HCT116 (cell line): ENCODE results near the gene TNKS1BP1. TPM values are rescaled to one million over a fixed set of nuclear protein-coding genes. Genes with fewer than 3 reads are reported as not detected.

Experiments
- ATAC-seq: fragments of 200-7000 bp; cut with Tn5 transposase; 2 replicates; pipeline ENCODE4 v1.9.1; 2020; ENCODE audit warnings: mild to moderate bottlenecking, moderate library complexity
- BruUV-seq: library from RNA; stranded (reverse); fragments of 400-500 nt; replicated peaks from 2 replicates; lab custom pipeline; 2021; lab: Mats Ljungman, UMichigan
- CTCF ChIA-PET: fragments of 300-600 bp; sonication (Branson Sonifier 250); formaldehyde crosslinking; loops from one replicate; lab custom pipeline; 2021; ENCODE audit warnings: antibody characterized with exemption; lab: Charles Lee
- POLR2A ChIA-PET: fragments of 300-600, 350-600 bp; sonication (Branson Sonifier 250); formaldehyde crosslinking; loops from one replicate; lab custom pipeline; 2021; ENCODE audit warnings: antibody characterized with exemption; lab: Charles Lee
- RAD21 ChIA-PET, 2 experiments: fragments of 300-600 bp; sonication (Branson Sonifier 250); formaldehyde crosslinking; loops; one replicate each; lab custom pipeline; 2023; ENCODE audit warnings: low total read pairs in 2 of 2; ENCODE audit not compliant: uncharacterized antibody in 2 of 2, unreplicated experiment in 2 of 2, low non-redundant PET in 1 of 2; lab: Charles Lee
- DNase-seq: peaks from one replicate; pipeline ENCODE4 v3.0.0-alpha.2; 2010; ENCODE audit warnings: low read depth, low spot score
- H2AFZ ChIP-seq: fragments of 200-600 bp; shearing (Covaris generic), sonication (generic); 2 replicates; pipeline ENCODE4 v1.6.1; 2017; ENCODE audit warnings: low read depth, mixed run types, mixed read lengths, antibody characterized with exemption, low read length; ENCODE audit not compliant: poor library complexity, severe bottlenecking
- H3K27ac ChIP-seq: 2 replicates; pipeline ENCODE4 v1.5.1; 2012; ENCODE audit warnings: low read depth, low read length
- H3K27me3 ChIP-seq: fragments of 200-600 bp; sonication (generic); 2 replicates; pipeline ENCODE4 v1.6.1; 2016; ENCODE audit warnings: mixed run types, low read length, mixed read lengths; ENCODE audit not compliant: insufficient read depth
- H3K36me3 ChIP-seq, 2 experiments: fragments of 200-500 bp in 1 of 2; fragments of 200-600 bp in 1 of 2; sonication (Bioruptor generic) in 1 of 2; sonication (generic) in 1 of 2; 2 replicates each; pipeline versions ENCODE4 v1.5.1 to v1.6.1; 2014 to 2016; ENCODE audit warnings: low read length in 2 of 2, inconsistent platforms in 1 of 2, mixed read lengths in 1 of 2, mixed run types in 1 of 2; ENCODE audit not compliant: insufficient read depth in 2 of 2, control insufficient read depth in 1 of 2
- H3K4me1 ChIP-seq, 2 experiments: fragments of 200-600 bp in 1 of 2; sonication (generic) in 1 of 2; 2 replicates each; pipeline versions ENCODE4 v1.5.1 to v1.6.1; 2012 to 2017; ENCODE audit warnings: low read length in 2 of 2, inconsistent platforms in 1 of 2, mild to moderate bottlenecking in 1 of 2, mixed read lengths in 1 of 2, mixed run types in 1 of 2, moderate library complexity in 1 of 2; ENCODE audit not compliant: insufficient read depth in 2 of 2, control insufficient read depth in 1 of 2
- H3K4me2 ChIP-seq: fragments of 200-600 bp; sonication (generic); 2 replicates; pipeline ENCODE4 v1.6.1; 2017; ENCODE audit warnings: mixed run types, low read length, mixed read lengths
- H3K4me3 ChIP-seq, 2 experiments: fragments of 200-600 bp in 1 of 2; sonication (generic) in 1 of 2; replicated peaks in 1 of 2; 2 replicates each; pipeline ENCODE4 v1.5.1; 2011 to 2016; ENCODE audit warnings: low read length in 2 of 2, control low read depth in 1 of 2, low read depth in 1 of 2, mild to moderate bottlenecking in 1 of 2, mixed read lengths in 1 of 2, mixed run types in 1 of 2
- H3K79me2 ChIP-seq: fragments of 200-600 bp; sonication (generic); 2 replicates; pipeline ENCODE4 v1.6.1; 2017; ENCODE audit warnings: mild to moderate bottlenecking, mixed run types, low read length, moderate library complexity, mixed read lengths; ENCODE audit not compliant: insufficient read depth
- H3K9ac ChIP-seq: fragments of 200-600 bp; sonication (generic); 2 replicates; pipeline ENCODE4 v1.6.1; 2016; ENCODE audit warnings: low read length, mixed read lengths
- H3K9me2 ChIP-seq: fragments of 200-600 bp; sonication (generic), shearing (Covaris generic); 2 replicates; pipeline ENCODE4 v1.6.1; 2017; ENCODE audit warnings: mixed run types, mild to moderate bottlenecking, moderate library complexity; ENCODE audit not compliant: insufficient read depth
- H3K9me3 ChIP-seq, 2 experiments: fragments of 200-500 bp in 1 of 2; fragments of 200-600 bp in 1 of 2; sonication (Bioruptor generic) in 1 of 2; sonication (generic) in 1 of 2; 2 replicates each; pipeline ENCODE4 v1.6.1; 2014 to 2017; ENCODE audit warnings: low read length in 2 of 2, mixed read lengths in 2 of 2, inconsistent platforms in 1 of 2, low read depth in 1 of 2, mild to moderate bottlenecking in 1 of 2, mixed run types in 1 of 2, moderate library complexity in 1 of 2; ENCODE audit not compliant: control insufficient read depth in 1 of 2, insufficient read depth in 1 of 2
- H4K20me1 ChIP-seq: fragments of 200-600 bp; sonication (generic), shearing (Covaris generic); 2 replicates; pipeline ENCODE4 v1.6.1; 2017; ENCODE audit warnings: mixed run types, mild to moderate bottlenecking, moderate library complexity; ENCODE audit not compliant: insufficient read depth
- CBX3 ChIP-seq: IDR thresholded peaks from 2 replicates; pipeline ENCODE4 v1.6.1; 2012; ENCODE audit warnings: low read depth
- CEBPB ChIP-seq: IDR thresholded peaks from 2 replicates; pipeline ENCODE4 v1.6.1; 2012; ENCODE audit warnings: low read depth
- EGR1 ChIP-seq: IDR thresholded peaks from 2 replicates; pipeline ENCODE4 v1.6.1; 2012; ENCODE audit warnings: low read depth
- ELF1 ChIP-seq: IDR thresholded peaks from 2 replicates; pipeline ENCODE4 v1.6.1; 2012; ENCODE audit warnings: low read depth, borderline replicate concordance
- EZH2 ChIP-seq: fragments of 200-600 bp; sonication (generic); IDR thresholded peaks from 2 replicates; pipeline ENCODE4 v1.6.1; 2017; ENCODE audit warnings: antibody characterized with exemption, mixed run types
- POLR2A ChIP-seq: IDR thresholded peaks from 2 replicates; pipeline ENCODE4 v1.7.0; 2011; ENCODE audit warnings: borderline replicate concordance; ENCODE audit not compliant: insufficient read depth, insufficient read length; ENCODE audit errors: extremely low read depth
- POLR2AphosphoS5 ChIP-seq: IDR thresholded peaks from 2 replicates; pipeline ENCODE4 v1.6.1; 2011; ENCODE audit warnings: mild to moderate bottlenecking, low read depth, low read length, moderate library complexity
- RAD21 ChIP-seq: IDR thresholded peaks from 2 replicates; pipeline ENCODE4 v1.6.1; 2012; ENCODE audit warnings: low read depth, mild to moderate bottlenecking
- SIN3A ChIP-seq: IDR thresholded peaks from 2 replicates; pipeline ENCODE4 v1.6.1; 2012; ENCODE audit warnings: low read depth
- SP1 ChIP-seq: IDR thresholded peaks from 2 replicates; pipeline ENCODE4 v1.6.1; 2012; ENCODE audit warnings: low read depth
- TCF7L2 ChIP-seq: IDR thresholded peaks from 2 replicates; pipeline ENCODE4 v1.7.0; 2011; ENCODE audit warnings: borderline replicate concordance, inconsistent platforms; ENCODE audit not compliant: insufficient read depth, insufficient read length; ENCODE audit errors: extremely low read depth
- YY1 ChIP-seq: IDR thresholded peaks from 2 replicates; pipeline ENCODE4 v1.6.1; 2011; ENCODE audit warnings: low read length, low read depth, moderate library complexity, mild to moderate bottlenecking; ENCODE audit not compliant: insufficient replicate concordance; ENCODE audit errors: extremely low read depth
- ZFX ChIP-seq: fragments of 450-650 bp; IDR thresholded peaks from 2 replicates; pipeline ENCODE4 v1.6.1; 2017
- ZNF274 ChIP-seq: fragments of 200-500 bp; sonication (Bioruptor generic); IDR thresholded peaks from 2 replicates; pipeline ENCODE4 v1.6.1; 2014; ENCODE audit warnings: mild to moderate bottlenecking, low read depth, low read length, inconsistent platforms
- intact Hi-C: fragments of 100-400 bp; cut with micrococcal nuclease; formaldehyde crosslinking; loops from 2 replicates; pipeline ENCODE4 v1.10.0; 2022
- total RNA-seq: library from RNA; stranded (reverse); gene quantifications from one replicate; pipeline ENCODE4 v1.2.1, GENCODE V29; 2021; ENCODE audit not compliant: unreplicated experiment
- TF ChIP-seq, protein P1 (sequence below), 3 experiments: fragments of 200-600 bp in 1 of 3; sonication (generic) in 1 of 3; IDR thresholded peaks in 2 of 3; conservative IDR thresholded peaks in 1 of 3; 2 replicates each; pipeline ENCODE4 v1.5.1; 2012 to 2017; ENCODE audit warnings: low read depth in 2 of 3, low read length in 2 of 3, antibody characterized with exemption in 1 of 3, borderline replicate concordance in 1 of 3, control low read depth in 1 of 3, mild to moderate bottlenecking in 1 of 3, mixed read lengths in 1 of 3, mixed run types in 1 of 3, moderate library complexity in 1 of 3; ENCODE audit not compliant: insufficient read depth in 1 of 3
- TF ChIP-seq, protein P2 (sequence below): IDR thresholded peaks from 2 replicates; pipeline ENCODE4 v1.6.1; 2012
- TF ChIP-seq, protein P3 (sequence below): IDR thresholded peaks from 2 replicates; pipeline ENCODE4 v1.6.1; 2012
- TF ChIP-seq, protein P4 (sequence below): IDR thresholded peaks from 2 replicates; pipeline ENCODE4 v1.6.1; 2012; ENCODE audit warnings: low read depth
- TF ChIP-seq, protein P5 (sequence below): IDR thresholded peaks from 2 replicates; pipeline ENCODE4 v1.6.1; 2011; ENCODE audit warnings: mild to moderate bottlenecking, low read length, moderate library complexity; ENCODE audit not compliant: insufficient replicate concordance; ENCODE audit errors: extremely low read depth

The TNKS1BP1 gene
- total RNA-seq, 1 experiment from 2014 or later = 77.6 TPM

DNA sequence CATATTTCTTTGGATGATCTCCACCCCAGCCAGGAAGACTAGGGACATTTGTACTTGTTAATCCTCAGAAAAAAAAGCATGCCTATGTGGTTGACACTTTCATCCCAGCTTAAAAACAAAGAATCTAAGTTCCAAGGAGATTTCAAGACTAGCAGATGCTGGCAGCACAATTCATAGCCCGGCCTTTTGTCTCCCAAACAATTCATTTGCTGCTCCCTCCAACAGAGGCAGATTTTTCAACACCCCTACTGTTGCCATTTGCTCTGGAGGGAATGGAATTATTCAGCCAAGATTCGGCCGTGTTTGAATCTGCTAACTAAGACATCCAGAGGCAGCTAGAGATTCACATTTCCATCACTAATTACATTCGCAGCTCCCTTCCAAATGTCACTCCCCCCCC, 28.7 kb upstream of the TNKS1BP1 start:
- CTCF ChIA-PET = interaction anchor here (0.5 kb wide), 1 partner anchor 27 kb away, joined by 3 read pairs; no protein-coding TSS in a partner anchor
- H3K27ac ChIP-seq = no peak overlapping the region

More for the DNA sequence above, 28.7 kb upstream of the TNKS1BP1 start:
- no peak overlapping the region for H2AFZ ChIP-seq
- H3K9me3 ChIP-seq = no peaks in the 10 kb centered on the region
- H3K9ac ChIP-seq = no peak overlapping the region
- no peaks in the 10 kb centered on the region for H3K9me2 ChIP-seq
- H3K4me2 ChIP-seq = no peak overlapping the region
- no peaks in the 10 kb centered on the region for H3K36me3 ChIP-seq
- POLR2A ChIA-PET = no interaction called here
- BruUV-seq = no TSS peak
- TF ChIP-seq EGR1 (no peak), RAD21 (no peak), SP1 (no peak), ZNF274 (no peak), CBX3 (no peak), POLR2A (no peak), YY1 (no peak), ZFX (no peak), POLR2AphosphoS5 (no peak), CEBPB (no peak), EZH2 (no peak), TCF7L2 (no peak), ELF1 (no peak), SIN3A (no peak)
- TF ChIP-seq, protein P1, sequence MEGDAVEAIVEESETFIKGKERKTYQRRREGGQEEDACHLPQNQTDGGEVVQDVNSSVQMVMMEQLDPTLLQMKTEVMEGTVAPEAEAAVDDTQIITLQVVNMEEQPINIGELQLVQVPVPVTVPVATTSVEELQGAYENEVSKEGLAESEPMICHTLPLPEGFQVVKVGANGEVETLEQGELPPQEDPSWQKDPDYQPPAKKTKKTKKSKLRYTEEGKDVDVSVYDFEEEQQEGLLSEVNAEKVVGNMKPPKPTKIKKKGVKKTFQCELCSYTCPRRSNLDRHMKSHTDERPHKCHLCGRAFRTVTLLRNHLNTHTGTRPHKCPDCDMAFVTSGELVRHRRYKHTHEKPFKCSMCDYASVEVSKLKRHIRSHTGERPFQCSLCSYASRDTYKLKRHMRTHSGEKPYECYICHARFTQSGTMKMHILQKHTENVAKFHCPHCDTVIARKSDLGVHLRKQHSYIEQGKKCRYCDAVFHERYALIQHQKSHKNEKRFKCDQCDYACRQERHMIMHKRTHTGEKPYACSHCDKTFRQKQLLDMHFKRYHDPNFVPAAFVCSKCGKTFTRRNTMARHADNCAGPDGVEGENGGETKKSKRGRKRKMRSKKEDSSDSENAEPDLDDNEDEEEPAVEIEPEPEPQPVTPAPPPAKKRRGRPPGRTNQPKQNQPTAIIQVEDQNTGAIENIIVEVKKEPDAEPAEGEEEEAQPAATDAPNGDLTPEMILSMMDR (IDR thresholded peaks at IDR 0.05 in 2 of 3, conservative IDR thresholded peaks at IDR 0.05 in 1 of 3; ENCODE audit: borderline replicate concordance in 1 of 3, insufficient read depth in 1 of 3, low read depth in 2 of 3, low read length in 2 of 3) = no peak
- TF ChIP-seq, protein P2, sequence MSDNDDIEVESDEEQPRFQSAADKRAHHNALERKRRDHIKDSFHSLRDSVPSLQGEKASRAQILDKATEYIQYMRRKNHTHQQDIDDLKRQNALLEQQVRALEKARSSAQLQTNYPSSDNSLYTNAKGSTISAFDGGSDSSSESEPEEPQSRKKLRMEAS = no peak
- TF ChIP-seq, protein P3, sequence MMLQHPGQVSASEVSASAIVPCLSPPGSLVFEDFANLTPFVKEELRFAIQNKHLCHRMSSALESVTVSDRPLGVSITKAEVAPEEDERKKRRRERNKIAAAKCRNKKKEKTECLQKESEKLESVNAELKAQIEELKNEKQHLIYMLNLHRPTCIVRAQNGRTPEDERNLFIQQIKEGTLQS = no peak
- TF ChIP-seq, protein P4, sequence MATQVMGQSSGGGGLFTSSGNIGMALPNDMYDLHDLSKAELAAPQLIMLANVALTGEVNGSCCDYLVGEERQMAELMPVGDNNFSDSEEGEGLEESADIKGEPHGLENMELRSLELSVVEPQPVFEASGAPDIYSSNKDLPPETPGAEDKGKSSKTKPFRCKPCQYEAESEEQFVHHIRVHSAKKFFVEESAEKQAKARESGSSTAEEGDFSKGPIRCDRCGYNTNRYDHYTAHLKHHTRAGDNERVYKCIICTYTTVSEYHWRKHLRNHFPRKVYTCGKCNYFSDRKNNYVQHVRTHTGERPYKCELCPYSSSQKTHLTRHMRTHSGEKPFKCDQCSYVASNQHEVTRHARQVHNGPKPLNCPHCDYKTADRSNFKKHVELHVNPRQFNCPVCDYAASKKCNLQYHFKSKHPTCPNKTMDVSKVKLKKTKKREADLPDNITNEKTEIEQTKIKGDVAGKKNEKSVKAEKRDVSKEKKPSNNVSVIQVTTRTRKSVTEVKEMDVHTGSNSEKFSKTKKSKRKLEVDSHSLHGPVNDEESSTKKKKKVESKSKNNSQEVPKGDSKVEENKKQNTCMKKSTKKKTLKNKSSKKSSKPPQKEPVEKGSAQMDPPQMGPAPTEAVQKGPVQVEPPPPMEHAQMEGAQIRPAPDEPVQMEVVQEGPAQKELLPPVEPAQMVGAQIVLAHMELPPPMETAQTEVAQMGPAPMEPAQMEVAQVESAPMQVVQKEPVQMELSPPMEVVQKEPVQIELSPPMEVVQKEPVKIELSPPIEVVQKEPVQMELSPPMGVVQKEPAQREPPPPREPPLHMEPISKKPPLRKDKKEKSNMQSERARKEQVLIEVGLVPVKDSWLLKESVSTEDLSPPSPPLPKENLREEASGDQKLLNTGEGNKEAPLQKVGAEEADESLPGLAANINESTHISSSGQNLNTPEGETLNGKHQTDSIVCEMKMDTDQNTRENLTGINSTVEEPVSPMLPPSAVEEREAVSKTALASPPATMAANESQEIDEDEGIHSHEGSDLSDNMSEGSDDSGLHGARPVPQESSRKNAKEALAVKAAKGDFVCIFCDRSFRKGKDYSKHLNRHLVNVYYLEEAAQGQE = no peak
- TF ChIP-seq, protein P5, sequence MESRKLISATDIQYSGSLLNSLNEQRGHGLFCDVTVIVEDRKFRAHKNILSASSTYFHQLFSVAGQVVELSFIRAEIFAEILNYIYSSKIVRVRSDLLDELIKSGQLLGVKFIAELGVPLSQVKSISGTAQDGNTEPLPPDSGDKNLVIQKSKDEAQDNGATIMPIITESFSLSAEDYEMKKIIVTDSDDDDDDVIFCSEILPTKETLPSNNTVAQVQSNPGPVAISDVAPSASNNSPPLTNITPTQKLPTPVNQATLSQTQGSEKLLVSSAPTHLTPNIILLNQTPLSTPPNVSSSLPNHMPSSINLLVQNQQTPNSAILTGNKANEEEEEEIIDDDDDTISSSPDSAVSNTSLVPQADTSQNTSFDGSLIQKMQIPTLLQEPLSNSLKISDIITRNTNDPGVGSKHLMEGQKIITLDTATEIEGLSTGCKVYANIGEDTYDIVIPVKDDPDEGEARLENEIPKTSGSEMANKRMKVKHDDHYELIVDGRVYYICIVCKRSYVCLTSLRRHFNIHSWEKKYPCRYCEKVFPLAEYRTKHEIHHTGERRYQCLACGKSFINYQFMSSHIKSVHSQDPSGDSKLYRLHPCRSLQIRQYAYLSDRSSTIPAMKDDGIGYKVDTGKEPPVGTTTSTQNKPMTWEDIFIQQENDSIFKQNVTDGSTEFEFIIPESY = no peak
- H3K79me2 ChIP-seq = no peaks in the 10 kb centered on the region
- intact Hi-C loops = no loop called here
- DNase-seq (no peak), ATAC-seq (no peak)
- peaks cover 3 to 8% of the 10 kb centered on the region in 2 experiments; a peak in 3 of 4 replicates for H3K4me1 ChIP-seq
- no peaks in the 10 kb centered on the region for H4K20me1 ChIP-seq
- RAD21 ChIA-PET = no interaction called here
- H3K4me3 ChIP-seq = no peak overlapping the region
- H3K27me3 ChIP-seq = no peaks in the 10 kb centered on the region
